Fibroblast of skin of left biceps (primary cell): ENCODE data around the gene C5orf24.
"Not testable (repeated sequence)": the region's sequence is repeated elsewhere in the genome, so short reads cannot be mapped to it uniquely, and the experiment has no call there.

Experiments used
- DNase-seq, 2 experiments: peaks; one replicate each; pipeline ENCODE4 v3.0.0-alpha.2; 2013; ENCODE audit warnings: low read depth in 2 of 2

The C5orf24 gene

GRCh38 chr5:134845852-134846640 is at the start of gene C5orf24:
Gene C5orf24, plus strand, starts transcription at chr5:134845968. Its CDS starts 8,933 bp downstream, at chr5:134854901.
- peak; percentile 86 for DNase-seq

GRCh38 chr5:134798468-134798867 is 47.3 kb upstream of the C5orf24 start:
- DNase-seq = no peak

- no peak for DNase-seq
Observed at GRCh38 chr5:134803821-134804220, 41.9 kb upstream of the C5orf24 start.

- no peak for DNase-seq
Observed at GRCh38 chr5:134813407-134813806, 32.4 kb upstream of the C5orf24 start.

GRCh38 chr5:134813827-134814226 is 31.9 kb upstream of the C5orf24 start:
- DNase-seq = no peak

- DNase-seq = no peak
Observed at GRCh38 chr5:134817006-134817405, 28.8 kb upstream of the C5orf24 start.

GRCh38 chr5:134818776-134819175 is 27.0 kb upstream of the C5orf24 start:
- DNase-seq = no peak

GRCh38 chr5:134819407-134819963 is 26.3 kb upstream of the C5orf24 start:
- DNase-seq = no peak

GRCh38 chr5:134821841-134822240 is 23.9 kb upstream of the C5orf24 start:
- DNase-seq = no peak

- no peak for DNase-seq
Observed at GRCh38 chr5:134824681-134825080, 21.1 kb upstream of the C5orf24 start.

GRCh38 chr5:134825212-134825611 is 20.6 kb upstream of the C5orf24 start:
- DNase-seq = no peak

GRCh38 chr5:134833340-134834032 is 12.3 kb upstream of the C5orf24 start:
- peak in 1 of 2 experiments; percentile 34 for DNase-seq

- DNase-seq = no peak
Observed at GRCh38 chr5:134835623-134836022, 10.1 kb upstream of the C5orf24 start.

- DNase-seq = no peak
Observed at GRCh38 chr5:134837530-134838181, 8.1 kb upstream of the C5orf24 start.

- not testable (repeated sequence) for DNase-seq
Observed at GRCh38 chr5:134838361-134838760, 7.4 kb upstream of the C5orf24 start.

GRCh38 chr5:134840811-134841210 is 5.0 kb upstream of the C5orf24 start:
- no peak for DNase-seq

- DNase-seq = no peak
Observed at GRCh38 chr5:134844252-134844651, 1.5 kb upstream of the C5orf24 start.

- no peak for DNase-seq
Observed at GRCh38 chr5:134845335-134845851, 375 bp upstream of the C5orf24 start.

GRCh38 chr5:134846641-134846960 is 833 bp downstream of the C5orf24 start:
- DNase-seq = no peak

GRCh38 chr5:134849434-134849933 is 3.7 kb downstream of the C5orf24 start:
- DNase-seq = not testable (repeated sequence)

GRCh38 chr5:134851307-134851923 is 5.6 kb downstream of the C5orf24 start:
- no peak for DNase-seq
